Spinal cord (tissue), 10 donors: ENCODE measurements around the gene CDC27. TPM values are rescaled to one million over a fixed set of nuclear protein-coding genes. Genes with fewer than 3 reads are reported as not detected.
"Not testable (repeated sequence)": the region's sequence is repeated elsewhere in the genome, so short reads cannot be mapped to it uniquely, and the experiment has no call there.

Source experiments
- DNase-seq, 6 donors: peaks; one replicate each; pipeline versions ENCODE4 v3.0.0 to v3.0.0-alpha.2; 2013 to 2015; ENCODE audit warnings: low spot score in 6 of 6, low read depth in 4 of 6
- H3K27ac ChIP-seq: one replicate; pipeline ENCODE4 v1.5.1; 2013; ENCODE audit warnings: low read depth, low read length, control low read depth
- H3K27me3 ChIP-seq: one replicate; pipeline ENCODE4 v1.6.1; 2013; ENCODE audit warnings: low read length; ENCODE audit not compliant: control insufficient read depth, insufficient read depth
- H3K36me3 ChIP-seq: one replicate; pipeline ENCODE4 v1.6.1; 2013; ENCODE audit warnings: low read length; ENCODE audit not compliant: control insufficient read depth, insufficient read depth
- H3K4me1 ChIP-seq: one replicate; pipeline ENCODE4 v1.6.1; 2013; ENCODE audit warnings: low read length; ENCODE audit not compliant: control insufficient read depth, insufficient read depth
- H3K4me3 ChIP-seq: one replicate; pipeline ENCODE4 v1.5.1; 2013; ENCODE audit warnings: low read depth, low read length, control low read depth
- H3K9me3 ChIP-seq: one replicate; pipeline ENCODE4 v1.6.1; 2013; ENCODE audit warnings: low read length; ENCODE audit not compliant: control insufficient read depth, insufficient read depth
- WGBS: methylation state at CpG from one replicate; pipeline ENCODE4 v1.1.5; 2013; ENCODE audit warnings: missing lambda C conversion rate; ENCODE audit not compliant: insufficient coverage; 5-methylcytosine and 5-hydroxymethylcytosine counted together
- polyA plus RNA-seq, 2 donors: library from polyadenylated mRNA; unstranded; fragments of 120-200 nt; gene quantifications; one replicate each; pipeline ENCODE4 v1.2.1, GENCODE V29; 2013; ENCODE audit not compliant: insufficient read length in 2 of 2
- total RNA-seq, 2 donors: library from RNA; depleted of rRNA in 1 of 2; stranded (reverse); fragments of 120-200 nt in 1 of 2; fragments of >200 nt in 1 of 2; gene quantifications; one replicate each; pipeline versions ENCODE4 v1.2.3 to v1.2.4, GENCODE V29; 2013 to 2014
- donor health status: healthy.

The CDC27 gene
- total and polyA plus RNA-seq, 4 donors = 38.2 to 121 (median 66.3) TPM

DNA sequence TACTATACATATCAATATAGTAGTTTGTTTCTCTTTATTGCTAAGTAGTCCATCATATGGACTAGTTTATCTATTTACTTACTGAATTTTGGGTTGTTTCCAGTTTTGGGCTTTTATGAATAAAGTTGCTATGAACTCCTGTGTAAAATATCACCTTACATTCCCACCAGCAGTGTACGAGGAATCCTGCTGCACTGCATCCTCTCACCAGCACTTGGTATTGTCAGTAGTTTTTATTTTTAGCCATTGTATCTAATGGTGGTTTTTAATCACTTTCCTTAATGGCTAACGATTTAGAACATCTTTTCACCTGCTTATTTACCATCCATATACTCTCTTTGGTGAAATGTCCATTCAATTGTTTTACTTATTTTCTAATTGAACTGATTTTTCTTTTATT, 24.0 kb downstream of the CDC27 start:
- H3K27ac ChIP-seq = no peak overlapping the region
- H3K4me3 ChIP-seq = no peak overlapping the region
- no peaks in the 10 kb centered on the region for H3K27me3 ChIP-seq
- WGBS = no CpG with 5 or more reads among the region's 2 CpGs
- H3K9me3 ChIP-seq = no peaks in the 10 kb centered on the region
- H3K4me1 ChIP-seq = no peaks in the 10 kb centered on the region
- no peak for DNase-seq
- H3K36me3 ChIP-seq = peaks cover 15% of the 10 kb centered on the region

DNA sequence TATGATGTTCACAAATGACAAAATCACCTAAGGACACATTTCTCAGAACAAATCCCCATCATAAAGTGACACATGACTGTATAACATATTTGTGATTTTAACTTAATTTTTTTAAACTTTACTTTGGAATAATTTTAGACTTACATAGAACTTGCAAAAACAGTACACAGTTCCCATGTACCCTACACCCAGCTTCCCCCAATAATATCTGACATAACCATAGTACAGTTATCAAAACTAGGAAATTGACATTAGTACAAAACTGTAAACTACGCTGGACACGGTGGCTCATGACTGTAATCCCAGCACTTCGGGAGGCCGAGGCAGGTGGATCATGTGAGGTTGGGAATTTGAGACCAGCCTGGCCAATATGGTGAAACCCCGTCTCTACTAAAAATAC, 24.8 kb downstream of the CDC27 start:
- Histone ChIP-seq H3K27me3 (no peaks in the 10 kb centered on the region), H3K27ac (no peak overlapping the region), H3K36me3 (peaks cover 21% of the 10 kb centered on the region), H3K9me3 (no peaks in the 10 kb centered on the region), H3K4me3 (no peak overlapping the region), H3K4me1 (no peaks in the 10 kb centered on the region)
- DNase-seq = no peak
- 96% methylated on average over 4 of the region's 5 CpGs for WGBS

DNA sequence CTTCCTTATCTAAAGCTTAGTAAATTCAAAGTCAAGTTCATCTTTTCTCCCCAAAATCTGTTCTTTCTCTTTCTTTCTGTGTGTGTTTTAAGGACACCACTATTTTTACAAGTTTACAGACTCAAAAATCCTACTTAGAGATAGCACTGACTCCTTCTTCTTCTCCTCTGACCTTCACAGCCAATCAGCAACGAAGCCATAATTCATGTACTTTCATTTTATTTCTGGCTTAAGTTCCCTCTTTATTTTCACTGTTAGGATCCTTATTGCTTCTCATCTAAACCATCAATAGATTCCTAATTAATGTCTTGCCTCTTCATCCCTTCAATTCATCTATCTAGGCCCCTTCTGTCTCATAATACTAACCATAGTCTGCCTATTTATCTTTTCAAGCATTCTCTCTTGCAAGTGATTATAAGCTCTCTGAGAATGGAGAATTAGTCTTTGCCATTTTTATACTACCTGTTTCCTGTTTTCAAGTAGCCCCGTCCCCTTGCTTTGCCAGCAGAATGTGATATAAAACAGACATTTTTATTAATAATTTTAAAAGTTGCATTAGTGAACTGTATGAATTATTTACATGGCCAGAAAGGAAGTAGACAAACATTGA, 27.0 kb downstream of the CDC27 start:
- DNase-seq = no peak
- H3K36me3 ChIP-seq = peaks cover 24% of the 10 kb centered on the region
- no peak overlapping the region for H3K4me3 ChIP-seq
- no peak overlapping the region for H3K27ac ChIP-seq
- H3K27me3 ChIP-seq = no peaks in the 10 kb centered on the region
- 100% methylated on average over 1 of the region's 2 CpGs for WGBS
- no peaks in the 10 kb centered on the region for H3K4me1 ChIP-seq
- H3K9me3 ChIP-seq = no peaks in the 10 kb centered on the region

DNA sequence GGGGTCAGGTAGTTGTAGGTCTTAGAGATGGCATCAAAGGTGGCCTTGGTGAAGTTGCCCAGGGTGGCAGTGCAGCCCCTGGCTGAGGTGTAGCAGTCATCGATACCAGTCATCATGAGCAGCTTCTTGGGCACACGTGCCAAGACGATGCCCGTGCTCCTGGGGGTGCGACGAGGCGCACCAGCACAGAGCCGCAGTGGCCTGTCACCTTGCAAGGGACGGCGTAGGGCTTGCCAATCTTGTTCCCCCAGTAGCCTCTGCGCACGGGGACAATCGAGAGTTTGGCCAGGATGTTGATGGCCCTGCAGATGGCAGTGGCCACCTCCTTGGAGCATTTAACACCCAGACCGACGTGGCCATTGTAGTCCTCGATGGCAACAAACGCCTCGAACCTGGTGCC, 29.8 kb downstream of the CDC27 start:
- peaks cover 39% of the 10 kb centered on the region for H3K36me3 ChIP-seq
- H3K27me3 ChIP-seq = no peaks in the 10 kb centered on the region
- H3K27ac ChIP-seq = no peak overlapping the region
- DNase-seq = no peak
- no peaks in the 10 kb centered on the region for H3K4me1 ChIP-seq
- H3K4me3 ChIP-seq = no peak overlapping the region
- H3K9me3 ChIP-seq = no peaks in the 10 kb centered on the region
- 97% methylated on average over 18 of the region's 18 CpGs for WGBS

DNA sequence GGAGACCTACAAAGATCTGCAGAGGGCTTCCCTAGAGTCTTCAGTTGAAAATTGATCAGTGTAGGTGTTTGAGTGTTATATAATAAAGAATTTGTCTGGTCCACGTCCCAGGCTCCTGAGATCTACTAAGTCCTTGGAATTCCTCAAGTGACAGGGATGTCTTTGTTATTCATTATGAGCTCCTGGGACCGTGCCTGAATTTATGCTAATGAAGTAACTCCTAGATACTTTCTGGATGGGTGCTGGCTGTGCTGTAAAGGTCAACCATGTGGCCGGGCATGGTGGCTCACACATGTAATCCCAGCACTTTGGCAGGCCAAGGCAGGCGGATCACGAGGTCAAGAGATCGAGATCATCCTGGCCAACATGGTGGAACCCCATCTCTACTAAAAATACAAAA, 43.7 kb downstream of the CDC27 start:
- Histone ChIP-seq H3K9me3 (no peaks in the 10 kb centered on the region), H3K27me3 (no peaks in the 10 kb centered on the region), H3K4me3 (no peak overlapping the region), H3K36me3 (peaks cover 31% of the 10 kb centered on the region), H3K4me1 (no peaks in the 10 kb centered on the region), H3K27ac (no peak overlapping the region)
- 73% methylated on average over 6 of the region's 6 CpGs for WGBS
- no peak for DNase-seq

DNA sequence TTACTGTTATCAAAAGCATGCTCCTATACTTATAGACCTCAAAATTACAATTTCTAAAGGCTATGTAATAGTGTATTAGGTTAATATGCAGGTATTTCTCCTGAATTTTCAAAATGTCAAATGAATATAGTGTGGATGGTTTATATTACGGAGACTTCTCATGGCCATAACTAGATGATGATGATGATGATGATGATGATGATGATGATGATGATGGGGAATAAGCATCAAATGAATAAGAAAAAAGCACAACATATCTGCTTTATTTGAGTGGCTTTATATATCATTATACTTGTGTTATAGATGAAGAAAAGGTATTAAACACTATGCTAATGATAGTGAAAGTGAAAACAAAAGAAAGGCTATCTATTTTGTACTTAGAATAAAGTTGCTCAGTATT, 53.9 kb downstream of the CDC27 start:
- no peaks in the 10 kb centered on the region for H3K27me3 ChIP-seq
- peaks cover 41% of the 10 kb centered on the region for H3K36me3 ChIP-seq
- no peaks in the 10 kb centered on the region for H3K4me1 ChIP-seq
- H3K27ac ChIP-seq = no peak overlapping the region
- H3K9me3 ChIP-seq = no peaks in the 10 kb centered on the region
- DNase-seq = no peak
- H3K4me3 ChIP-seq = no peak overlapping the region
- WGBS = no CpG with 5 or more reads among the region's 1 CpG

DNA sequence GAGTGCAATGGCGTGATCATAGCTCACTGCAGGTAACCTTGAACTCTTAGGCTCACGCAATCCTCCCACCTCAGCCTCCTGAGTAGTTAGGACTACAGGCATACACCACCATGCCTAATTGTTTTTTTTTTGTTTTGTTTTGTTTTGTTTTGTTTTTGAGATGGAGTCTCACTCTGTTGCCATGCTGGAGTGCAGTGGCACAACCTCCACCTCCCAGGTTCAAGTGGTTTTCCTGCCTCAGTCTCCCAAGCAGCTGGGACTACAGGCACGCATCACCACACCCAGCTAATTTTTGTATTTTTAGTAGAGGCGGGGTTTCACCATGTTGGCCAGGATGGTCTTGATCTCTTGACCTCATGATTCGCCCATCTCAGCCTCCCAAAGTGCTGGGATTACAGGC, 54.7 kb downstream of the CDC27 start:
- WGBS = no CpG with 5 or more reads among the region's 5 CpGs
- H3K9me3 ChIP-seq, DNase-seq, H3K27me3 ChIP-seq, H3K4me3 ChIP-seq, H3K27ac ChIP-seq, H3K4me1 ChIP-seq: not testable (repeated sequence)
- peaks cover 37% of the 10 kb centered on the region for H3K36me3 ChIP-seq

DNA sequence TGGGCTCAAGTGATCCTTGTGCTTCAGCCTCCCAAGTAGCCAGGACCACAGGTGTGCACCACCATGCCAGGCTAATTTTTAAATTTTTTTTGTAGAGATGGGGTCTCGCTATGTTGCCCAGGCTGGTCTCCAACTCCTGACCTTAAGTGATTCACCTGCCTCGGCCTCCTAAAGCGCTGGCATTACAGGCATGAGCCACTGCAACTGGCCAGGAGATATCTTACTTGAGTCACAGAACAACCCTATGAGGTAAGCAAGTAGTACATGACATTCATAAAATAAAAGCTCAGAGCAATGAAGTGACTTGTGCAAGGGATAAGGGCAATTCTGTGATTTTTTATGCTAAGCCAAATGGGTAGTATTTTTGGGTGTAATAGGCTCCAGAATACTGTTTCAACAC, 57.3 kb downstream of the CDC27 start:
- DNase-seq = no peak
- 100% methylated on average over 1 of the region's 3 CpGs for WGBS
- no peaks in the 10 kb centered on the region for H3K27me3 ChIP-seq
- no peaks in the 10 kb centered on the region for H3K4me1 ChIP-seq
- H3K4me3 ChIP-seq = no peak overlapping the region
- H3K36me3 ChIP-seq = peaks cover 42% of the 10 kb centered on the region
- H3K9me3 ChIP-seq = no peaks in the 10 kb centered on the region
- no peak overlapping the region for H3K27ac ChIP-seq

DNA sequence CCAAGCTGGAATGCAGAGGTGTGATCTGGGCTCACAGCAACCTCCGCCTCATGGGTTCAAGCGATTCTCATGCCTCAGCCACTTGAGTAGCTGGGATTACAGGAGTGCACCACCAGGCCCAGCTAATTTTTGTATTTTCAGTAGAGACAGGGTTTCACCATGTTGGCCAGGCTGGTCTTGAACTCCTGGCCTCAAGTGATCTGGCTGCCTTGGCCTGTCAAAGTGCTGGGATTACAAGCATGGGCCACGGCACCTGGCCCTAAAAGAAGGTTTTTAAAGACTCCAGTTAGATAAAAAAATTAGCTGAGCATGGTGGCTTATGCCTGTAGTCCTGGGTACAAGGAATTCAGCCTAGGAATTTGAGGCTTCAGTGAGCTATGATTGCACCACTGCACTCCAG, 62.3 kb downstream of the CDC27 start:
- H3K27me3 ChIP-seq, H3K4me1 ChIP-seq, H3K27ac ChIP-seq, H3K4me3 ChIP-seq, DNase-seq, H3K9me3 ChIP-seq: not testable (repeated sequence)
- WGBS = 100% methylated on average over 3 of the region's 3 CpGs
- H3K36me3 ChIP-seq = peaks cover 35% of the 10 kb centered on the region

DNA sequence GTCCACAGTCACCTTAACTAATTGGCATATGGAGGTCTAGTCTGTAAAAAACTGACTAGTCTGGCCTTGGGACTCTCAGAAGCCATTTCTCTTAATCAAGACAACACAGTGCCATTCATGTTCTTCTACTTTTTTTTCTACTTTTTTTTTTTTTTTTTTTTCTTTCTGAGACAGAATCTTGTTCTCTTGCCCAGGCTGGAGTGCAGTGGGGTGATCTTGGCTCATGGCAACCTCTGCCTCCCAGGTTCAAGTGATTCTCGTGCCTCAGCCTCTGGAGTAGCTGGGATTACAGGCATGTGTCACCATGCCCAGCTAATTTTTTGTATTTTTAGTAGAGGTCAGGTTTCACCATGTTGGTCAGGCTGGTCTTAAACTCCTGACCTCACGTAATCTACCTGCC, 65.8 kb downstream of the CDC27 start:
- not testable (repeated sequence) for H3K9me3 ChIP-seq, H3K27ac ChIP-seq, H3K27me3 ChIP-seq, H3K4me1 ChIP-seq, H3K4me3 ChIP-seq, DNase-seq
- H3K36me3 ChIP-seq = peaks cover 25% of the 10 kb centered on the region
- WGBS = 22% methylated on average over 1 of the region's 2 CpGs
